ENCODE results near the gene SUPT6H.

The SUPT6H gene

GRCh38 chr17:28743243-28744103, 81.5 kb downstream of the SUPT6H start, which contains the start of gene TRAF4:
TRAF4 (plus strand) TSS chr17:28744011; CDS start chr17:28744113, 102 bp downstream.
- Mint-ChIP-seq H3K9me3 (no peaks in the 10 kb centered on the region), H3K4me1 (peaks cover 38% of the 10 kb centered on the region), H3K4me3 (peak within 1 kb of the TSS; percentile 92), H3K27ac (peak within 1 kb of the TSS; percentile 98), H3K36me3 (ENCODE audit: low read depth) (peaks cover 11% of the 10 kb centered on the region), H3K27me3 (ENCODE audit: low read depth, poor library complexity) (no peaks in the 10 kb centered on the region)
- no peak for TF ChIP-seq CTCF (IDR thresholded peaks at IDR 0.05)
- DNase-seq, result peak; percentile 87

GRCh38 chr17:28744104-28744971, 82.3 kb downstream of the SUPT6H start:
- Mint-ChIP-seq H3K36me3 (ENCODE audit: low read depth) (peaks cover 13% of the 10 kb centered on the region), H3K9me3 (no peaks in the 10 kb centered on the region), H3K27ac (peak overlapping the region; percentile 98), H3K4me1 (peaks cover 36% of the 10 kb centered on the region), H3K4me3 (peak overlapping the region; percentile 92), H3K27me3 (ENCODE audit: low read depth, poor library complexity) (no peaks in the 10 kb centered on the region)
- TF ChIP-seq CTCF (IDR thresholded peaks at IDR 0.05), result no peak
- peak; percentile 87 for DNase-seq

- Mint-ChIP-seq H3K9me3 (no peaks in the 10 kb centered on the region), H3K27ac (peak overlapping the region; percentile 98), H3K27me3 (ENCODE audit: low read depth, poor library complexity) (no peaks in the 10 kb centered on the region), H3K36me3 (ENCODE audit: low read depth) (peaks cover 15% of the 10 kb centered on the region), H3K4me1 (peaks cover 37% of the 10 kb centered on the region), H3K4me3 (peak overlapping the region; percentile 92)
- DNase-seq, result peak; percentile 67
- TF ChIP-seq CTCF (IDR thresholded peaks at IDR 0.05), result no peak
These were observed 83.2 kb downstream of the SUPT6H start for GRCh38 chr17:28744972-28745785.

- no peaks in the 10 kb centered on the region for H3K9me3 Mint-ChIP-seq
- no peak for DNase-seq
- peaks cover 22% of the 10 kb centered on the region for H3K36me3 Mint-ChIP-seq (ENCODE audit: low read depth)
- peak overlapping the region; percentile 79 for H3K27ac Mint-ChIP-seq
- peaks cover 43% of the 10 kb centered on the region for H3K4me1 Mint-ChIP-seq
- TF ChIP-seq CTCF (IDR thresholded peaks at IDR 0.05), result no peak
- no peaks in the 10 kb centered on the region for H3K27me3 Mint-ChIP-seq (ENCODE audit: low read depth, poor library complexity)
- H3K4me3 Mint-ChIP-seq, result peak overlapping the region; percentile 92
These were observed 83.9 kb downstream of the SUPT6H start for GRCh38 chr17:28745786-28746411.

GRCh38 chr17:28746611-28747050, 84.6 kb downstream of the SUPT6H start:
- peaks cover 38% of the 10 kb centered on the region for H3K4me1 Mint-ChIP-seq
- DNase-seq, result no peak
- no peaks in the 10 kb centered on the region for H3K9me3 Mint-ChIP-seq
- no peaks in the 10 kb centered on the region for H3K27me3 Mint-ChIP-seq (ENCODE audit: low read depth, poor library complexity)
- peak overlapping the region; percentile 78 for H3K27ac Mint-ChIP-seq
- peaks cover 28% of the 10 kb centered on the region for H3K36me3 Mint-ChIP-seq (ENCODE audit: low read depth)
- peak overlapping the region; percentile 92 for H3K4me3 Mint-ChIP-seq
- no peak for TF ChIP-seq CTCF (IDR thresholded peaks at IDR 0.05)

Measured in nephron progenitor cell (in vitro differentiated cells).